GM10248 (cell line): Measurements from ENCODE around the gene STAT5A.

Experiments used
- CTCF ChIA-PET: fragments of 300-600 bp; sonication (Branson Sonifier 250); formaldehyde crosslinking; extraction: SDS; loops from one replicate; lab custom pipeline; 2021; ENCODE audit warnings: antibody characterized with exemption; lab: Yijun Ruan, JAX
- POLR2A ChIA-PET: fragments of 350-650 bp; sonication (Branson Sonifier 250); formaldehyde crosslinking; extraction: SDS; loops from one replicate; lab custom pipeline; 2020; ENCODE audit warnings: antibody characterized with exemption; lab: Yijun Ruan, JAX
- DNase-seq: peaks from one replicate; pipeline ENCODE4 v3.0.0; 2012; ENCODE audit errors: extremely low spot score
- TF ChIP-seq, protein P1 (sequence below): IDR thresholded peaks from 2 replicates; pipeline ENCODE4 v1.5.1; 2012; ENCODE audit warnings: mild to moderate bottlenecking, low read depth; ENCODE audit errors: extremely low read depth, missing control alignments, control extremely low read depth

The STAT5A gene

GRCh38 chr17:42266918-42267766 is 21.2 kb upstream of the STAT5A start:
- ChIA-PET CTCF (interaction anchor here (1.3 to 1.5 kb wide), 2 partner anchors 9 to 45 kb away, joined by 3 to 4 read pairs; no protein-coding TSS in a partner anchor), POLR2A (no interaction called here)
- DNase-seq, result no peak
- TF ChIP-seq, protein P1, sequence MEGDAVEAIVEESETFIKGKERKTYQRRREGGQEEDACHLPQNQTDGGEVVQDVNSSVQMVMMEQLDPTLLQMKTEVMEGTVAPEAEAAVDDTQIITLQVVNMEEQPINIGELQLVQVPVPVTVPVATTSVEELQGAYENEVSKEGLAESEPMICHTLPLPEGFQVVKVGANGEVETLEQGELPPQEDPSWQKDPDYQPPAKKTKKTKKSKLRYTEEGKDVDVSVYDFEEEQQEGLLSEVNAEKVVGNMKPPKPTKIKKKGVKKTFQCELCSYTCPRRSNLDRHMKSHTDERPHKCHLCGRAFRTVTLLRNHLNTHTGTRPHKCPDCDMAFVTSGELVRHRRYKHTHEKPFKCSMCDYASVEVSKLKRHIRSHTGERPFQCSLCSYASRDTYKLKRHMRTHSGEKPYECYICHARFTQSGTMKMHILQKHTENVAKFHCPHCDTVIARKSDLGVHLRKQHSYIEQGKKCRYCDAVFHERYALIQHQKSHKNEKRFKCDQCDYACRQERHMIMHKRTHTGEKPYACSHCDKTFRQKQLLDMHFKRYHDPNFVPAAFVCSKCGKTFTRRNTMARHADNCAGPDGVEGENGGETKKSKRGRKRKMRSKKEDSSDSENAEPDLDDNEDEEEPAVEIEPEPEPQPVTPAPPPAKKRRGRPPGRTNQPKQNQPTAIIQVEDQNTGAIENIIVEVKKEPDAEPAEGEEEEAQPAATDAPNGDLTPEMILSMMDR, result no peak

DNA sequence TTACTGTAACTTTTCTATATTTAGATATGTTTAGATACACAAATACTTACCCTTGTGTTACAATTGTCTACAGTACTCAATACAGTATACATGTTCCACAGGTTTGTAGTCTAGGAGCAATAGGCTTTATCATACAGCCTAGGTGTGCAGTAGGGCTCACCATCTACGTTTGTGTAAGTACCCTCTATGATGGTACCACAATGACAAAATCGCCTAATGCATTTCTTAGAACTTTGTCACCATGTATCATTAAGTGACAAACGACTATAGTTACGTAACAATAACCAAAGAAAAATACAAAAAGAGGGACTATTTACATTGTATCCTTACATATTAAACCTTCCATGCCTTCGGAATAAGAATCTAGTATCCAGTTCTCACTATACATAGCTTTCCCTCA is 20.1 kb upstream of the STAT5A start:
- DNase-seq, result no peak
- TF ChIP-seq, protein P1, result no peak
- CTCF ChIA-PET, result interaction anchor here (0.8 to 1.5 kb wide), 4 partner anchors 10 to 250 kb away, joined by 3 to 4 read pairs (median 3); no protein-coding TSS in a partner anchor
- POLR2A ChIA-PET, result no interaction called here

DNA sequence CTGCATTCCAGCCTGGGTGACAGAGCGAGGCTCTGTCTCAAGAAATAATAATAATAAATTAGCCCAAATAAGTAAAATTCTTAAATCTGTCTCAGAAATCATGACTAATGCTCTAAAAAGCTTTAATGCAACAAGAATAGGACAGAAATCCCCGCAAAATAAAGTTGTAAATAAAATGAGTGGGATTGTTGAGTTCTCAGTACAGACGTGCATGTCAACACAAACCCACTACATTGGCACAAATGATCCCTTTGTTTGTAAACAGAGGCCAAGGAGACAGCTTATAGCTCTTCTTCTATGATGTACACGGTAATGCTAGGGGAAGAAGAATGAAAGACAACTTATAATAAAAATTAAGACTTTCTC is 18.1 kb upstream of the STAT5A start:
- POLR2A ChIA-PET, result no interaction called here
- CTCF ChIA-PET, result interaction anchor here (1.2 kb wide), 3 partner anchors 9 to 136 kb away, joined by 3 read pairs; no protein-coding TSS in a partner anchor

GRCh38 chr17:42270596-42270995 is 17.7 kb upstream of the STAT5A start:
- no peak for DNase-seq
- TF ChIP-seq, protein P1, result no peak
- POLR2A ChIA-PET, result no interaction called here
- CTCF ChIA-PET, result interaction anchor here (1.2 kb wide), 3 partner anchors 8 to 136 kb away, joined by 3 read pairs; no protein-coding TSS in a partner anchor

More for the DNA sequence above, 18.1 kb upstream of the STAT5A start:
- DNase-seq, result no peak
- TF ChIP-seq, protein P1, result no peak

- CTCF ChIA-PET, result interaction anchor here (1.2 kb wide), 1 partner anchor 8 kb away, joined by 3 read pairs; no protein-coding TSS in a partner anchor
- POLR2A ChIA-PET, result no interaction called here
- DNase-seq, result no peak
- TF ChIP-seq, protein P1, result no peak
These were observed 17.1 kb upstream of the STAT5A start for GRCh38 chr17:42271006-42271778.

GRCh38 chr17:42271779-42272035 is 16.6 kb upstream of the STAT5A start:
- ChIA-PET CTCF (no interaction called here), POLR2A (no interaction called here)
- TF ChIP-seq, protein P1, result no peak
- no peak for DNase-seq
